22Rv1 (cell line): ENCODE data around the gene PARD3B.

Source experiments
- H3K27ac ChIP-seq: fragments of 450-650 bp; 2 replicates; pipeline ENCODE4 v1.5.1; 2017
- CTCF ChIP-seq: fragments of 450-650 bp; IDR thresholded peaks from 2 replicates; pipeline ENCODE4 v1.5.1; 2017; ENCODE audit warnings: mild to moderate bottlenecking
- ZFX ChIP-seq: fragments of 450-650 bp; IDR thresholded peaks from 2 replicates; pipeline ENCODE4 v1.6.1; 2017; ENCODE audit warnings: antibody characterized with exemption, borderline replicate concordance

PARD3B gene

GRCh38 chr2:204665771-204666170 lies 120.5 kb downstream of the PARD3B start:
- no peak overlapping the region for H3K27ac ChIP-seq
- TF ChIP-seq CTCF (no peak), ZFX (no peak)

- H3K27ac ChIP-seq = no peak overlapping the region
- TF ChIP-seq ZFX (no peak), CTCF (no peak)
Observed at GRCh38 chr2:204667990-204668389, 122.7 kb downstream of the PARD3B start.

GRCh38 chr2:204669382-204669781 lies 124.1 kb downstream of the PARD3B start:
- no peak overlapping the region for H3K27ac ChIP-seq
- no peak for TF ChIP-seq ZFX
- TF ChIP-seq CTCF = no peak

GRCh38 chr2:204670124-204670523 lies 124.8 kb downstream of the PARD3B start:
- TF ChIP-seq ZFX (no peak), CTCF (no peak)
- H3K27ac ChIP-seq = no peak overlapping the region

GRCh38 chr2:204670756-204671155 lies 125.5 kb downstream of the PARD3B start:
- no peak overlapping the region for H3K27ac ChIP-seq
- no peak for TF ChIP-seq CTCF
- no peak for TF ChIP-seq ZFX

- TF ChIP-seq CTCF = no peak
- no peak for TF ChIP-seq ZFX
- H3K27ac ChIP-seq = no peak overlapping the region
Observed at GRCh38 chr2:204672772-204673171, 127.5 kb downstream of the PARD3B start.

- TF ChIP-seq CTCF = no peak
- TF ChIP-seq ZFX = no peak
- H3K27ac ChIP-seq = no peak overlapping the region
Observed at GRCh38 chr2:204673877-204674276, 128.6 kb downstream of the PARD3B start.
